Erythroblast (primary cell): ENCODE results near the gene OGT.
"Not testable (repeated sequence)": the region's sequence is repeated elsewhere in the genome, so short reads cannot be mapped to it uniquely, and the experiment has no call there.

Experiments used
- DNase-seq, 2 experiments: peaks; one replicate each; lab custom pipeline; 2025; lab: John Stamatoyannopoulos, UW
- GATA1 ChIP-seq: IDR thresholded peaks from 2 replicates; pipeline ENCODE4 v1.6.1; 2011; ENCODE audit warnings: low read depth, mild to moderate bottlenecking, control low read depth, low read length, moderate library complexity
- POLR2A ChIP-seq: IDR thresholded peaks from 2 replicates; pipeline ENCODE4 v1.6.1; 2011; ENCODE audit warnings: mild to moderate bottlenecking, low read length

OGT gene

DNA sequence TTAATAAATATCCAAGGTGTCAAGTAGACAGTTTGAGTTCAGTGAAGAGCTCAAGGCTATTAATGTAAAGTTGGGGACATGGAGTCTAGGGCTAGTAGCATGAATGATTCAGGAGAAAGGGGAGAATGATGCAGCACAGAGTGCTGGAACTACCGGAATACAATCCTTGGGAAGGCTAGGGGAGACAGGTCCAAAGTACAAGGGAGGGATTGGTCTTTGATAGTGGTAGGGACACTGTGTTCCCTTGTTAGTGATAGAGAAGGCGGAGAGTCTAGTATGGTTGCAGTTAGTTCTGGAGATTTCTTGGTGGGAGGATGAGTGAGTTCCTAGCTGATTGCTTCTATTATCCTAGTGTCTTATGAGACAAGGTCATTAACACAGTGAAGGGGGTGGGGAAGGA lies 54.0 kb downstream of the OGT start:
- no peak for DNase-seq
- no peak for TF ChIP-seq GATA1

DNA sequence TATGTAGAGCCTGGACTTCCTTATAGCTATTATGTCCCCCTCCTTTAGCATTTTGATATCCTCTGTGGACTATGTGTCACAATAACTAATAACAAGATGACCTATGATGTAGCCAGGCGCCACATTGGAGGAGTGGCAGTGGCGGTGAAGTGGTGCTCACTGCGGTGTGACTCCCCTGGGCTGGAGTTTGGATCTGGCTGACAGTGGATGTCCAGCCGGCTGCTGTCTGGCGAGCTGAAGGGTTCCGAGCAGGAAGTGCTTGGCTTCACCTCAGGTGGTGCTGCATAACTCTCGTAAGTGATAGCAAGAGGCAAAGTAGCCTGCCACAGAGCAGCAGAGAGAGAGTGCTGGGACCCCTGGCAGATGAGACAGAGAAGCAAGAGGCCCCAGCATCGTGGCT lies 60.3 kb downstream of the OGT start:
- DNase-seq = not testable (repeated sequence)

DNA sequence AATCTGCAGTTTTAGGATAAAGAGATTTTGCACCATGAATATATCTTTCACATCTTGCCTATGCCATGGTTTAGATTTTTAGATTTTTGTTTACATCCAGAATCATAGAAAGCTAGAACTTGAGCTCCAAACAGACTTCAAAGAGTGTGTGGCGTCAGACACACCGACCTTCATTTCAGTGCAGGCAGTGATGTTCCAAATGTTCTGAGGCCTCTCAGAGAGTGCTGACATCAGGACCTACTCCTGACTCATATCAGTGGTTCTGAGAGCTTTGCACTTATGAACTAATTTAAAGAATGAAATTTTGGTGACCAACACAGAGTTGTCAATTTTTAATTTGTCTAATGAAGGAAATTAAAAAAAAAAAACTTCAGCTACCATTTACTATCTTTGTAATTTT lies 67.1 kb downstream of the OGT start:
- TF ChIP-seq POLR2A (no peak), GATA1 (no peak)
- DNase-seq = no peak

DNA sequence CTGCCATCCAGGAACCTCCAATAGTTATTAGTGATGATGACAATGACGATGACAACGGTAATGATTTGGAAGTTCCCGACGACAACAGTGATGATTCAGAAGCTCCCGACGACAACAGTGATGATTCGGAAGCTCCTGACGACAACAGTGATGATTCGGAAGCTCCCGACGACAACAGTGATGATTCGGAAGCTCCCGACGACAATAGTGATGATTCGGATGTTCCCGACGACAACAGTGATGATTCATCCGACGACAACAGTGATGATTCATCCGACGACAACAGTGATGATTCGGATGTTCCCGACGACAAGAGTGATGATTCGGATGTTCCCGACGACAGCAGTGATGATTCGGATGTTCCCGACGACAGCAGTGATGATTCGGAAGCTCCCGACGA lies 70.7 kb downstream of the OGT start:
- no peak for DNase-seq
- TF ChIP-seq POLR2A (no peak), GATA1 (no peak)

DNA sequence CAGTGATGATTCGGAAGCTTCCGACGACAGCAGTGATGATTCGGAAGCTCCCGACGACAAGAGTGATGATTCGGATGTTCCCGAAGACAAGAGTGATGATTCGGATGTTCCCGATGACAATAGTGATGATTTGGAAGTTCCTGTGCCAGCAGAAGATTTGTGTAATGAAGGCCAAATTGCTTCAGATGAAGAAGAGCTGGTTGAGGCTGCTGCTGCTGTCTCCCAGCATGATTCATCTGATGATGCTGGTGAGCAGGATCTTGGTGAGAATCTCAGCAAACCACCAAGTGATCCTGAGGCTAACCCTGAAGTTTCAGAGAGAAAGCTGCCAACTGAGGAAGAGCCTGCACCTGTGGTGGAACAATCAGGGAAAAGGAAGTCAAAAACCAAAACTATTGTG lies 71.2 kb downstream of the OGT start:
- TF ChIP-seq GATA1 (no peak), POLR2A (no peak)
- no peak for DNase-seq

DNA sequence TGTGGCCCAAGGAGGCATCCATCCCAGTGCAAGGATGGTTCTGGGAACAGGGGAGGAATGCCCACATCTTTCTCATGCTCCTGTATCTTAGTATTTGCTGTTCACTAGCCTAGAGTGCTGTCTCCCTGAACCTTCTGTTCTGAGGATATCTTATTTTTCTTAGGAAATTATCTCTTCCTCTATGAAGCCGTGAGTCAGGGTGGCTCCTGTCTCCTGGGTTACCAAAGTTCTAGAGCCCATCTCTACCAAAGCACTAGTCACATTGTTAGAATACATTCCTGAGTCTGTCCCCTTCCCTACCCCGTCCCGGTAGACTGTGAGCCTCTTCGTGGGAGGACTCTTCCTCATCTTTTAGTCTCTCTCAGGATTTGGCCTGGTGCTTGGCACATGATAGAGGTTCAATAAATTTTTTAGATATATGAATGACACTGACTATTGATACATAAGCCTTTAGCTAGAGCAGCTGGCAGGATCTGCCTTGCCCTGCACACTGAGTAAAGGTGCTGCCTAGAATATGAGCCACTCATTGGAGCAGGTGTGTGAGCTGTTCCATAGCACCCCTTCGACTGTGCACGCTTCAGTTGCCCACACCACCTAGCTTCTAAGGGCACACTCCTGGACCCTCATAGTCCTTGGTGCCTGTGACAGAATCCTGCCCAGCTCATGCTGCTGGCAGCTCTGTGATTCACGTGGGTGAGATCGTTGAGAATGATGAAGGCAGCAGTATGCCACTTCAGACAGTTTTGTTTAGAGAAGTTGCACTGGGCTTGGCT lies 72.1 kb downstream of the OGT start:
- DNase-seq = no peak

DNA sequence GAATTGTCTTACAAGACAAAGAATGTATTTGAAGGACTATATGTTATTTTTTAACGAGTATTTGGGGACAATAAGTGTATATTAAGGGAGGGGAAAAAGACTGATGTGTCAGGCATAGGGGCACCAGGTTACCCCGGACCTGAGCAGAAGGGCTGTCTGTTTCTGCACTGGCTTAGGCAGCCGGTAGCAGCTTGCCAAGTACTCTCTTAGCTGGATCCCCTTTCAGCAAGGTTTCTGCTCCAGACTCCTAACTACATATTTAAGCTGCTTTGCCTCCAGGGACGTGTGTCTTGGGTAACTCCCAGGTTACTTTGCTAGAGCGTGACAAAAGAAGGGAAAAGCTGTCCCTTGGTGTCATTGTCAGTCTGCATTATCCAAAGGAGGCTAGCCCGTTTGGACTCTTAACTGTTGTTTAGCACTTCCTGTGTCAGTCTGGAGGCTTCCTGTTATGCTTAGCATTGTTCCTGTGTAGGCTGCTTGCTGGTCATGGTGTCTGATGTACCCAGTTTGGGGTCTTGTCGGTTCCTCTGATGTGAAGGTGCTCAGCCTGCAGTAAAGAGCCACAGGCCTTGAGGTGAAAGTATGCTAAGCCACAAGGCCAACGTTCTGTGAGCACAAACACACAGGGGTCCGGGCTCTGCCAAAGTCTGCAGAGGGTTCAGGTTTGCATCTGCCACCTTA lies 73.8 kb downstream of the OGT start:
- DNase-seq = no peak
- TF ChIP-seq POLR2A (no peak), GATA1 (no peak)

More for the DNA sequence above, 72.1 kb downstream of the OGT start:
- TF ChIP-seq POLR2A (no peak), GATA1 (no peak)

DNA sequence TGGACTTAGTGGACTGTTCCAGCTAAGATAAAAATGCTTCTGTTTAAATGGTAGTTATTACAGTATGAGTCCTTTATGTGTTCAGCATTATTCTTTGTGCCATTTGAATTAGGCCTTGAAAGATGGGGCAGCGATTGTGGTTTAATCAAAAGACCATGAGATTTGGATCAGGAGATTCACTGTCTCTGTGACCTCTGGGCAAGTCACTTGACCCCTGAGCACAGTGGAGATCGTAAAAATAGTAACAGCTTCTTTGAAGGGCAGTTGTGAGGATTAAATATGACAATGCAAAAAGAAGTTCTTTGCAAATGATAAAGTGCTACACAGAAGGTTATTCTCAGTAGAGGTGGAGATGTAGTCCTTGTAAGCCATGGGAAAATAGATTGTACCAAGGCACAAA lies 74.6 kb downstream of the OGT start:
- no peak for DNase-seq
- TF ChIP-seq GATA1 = no peak
- no peak for TF ChIP-seq POLR2A

DNA sequence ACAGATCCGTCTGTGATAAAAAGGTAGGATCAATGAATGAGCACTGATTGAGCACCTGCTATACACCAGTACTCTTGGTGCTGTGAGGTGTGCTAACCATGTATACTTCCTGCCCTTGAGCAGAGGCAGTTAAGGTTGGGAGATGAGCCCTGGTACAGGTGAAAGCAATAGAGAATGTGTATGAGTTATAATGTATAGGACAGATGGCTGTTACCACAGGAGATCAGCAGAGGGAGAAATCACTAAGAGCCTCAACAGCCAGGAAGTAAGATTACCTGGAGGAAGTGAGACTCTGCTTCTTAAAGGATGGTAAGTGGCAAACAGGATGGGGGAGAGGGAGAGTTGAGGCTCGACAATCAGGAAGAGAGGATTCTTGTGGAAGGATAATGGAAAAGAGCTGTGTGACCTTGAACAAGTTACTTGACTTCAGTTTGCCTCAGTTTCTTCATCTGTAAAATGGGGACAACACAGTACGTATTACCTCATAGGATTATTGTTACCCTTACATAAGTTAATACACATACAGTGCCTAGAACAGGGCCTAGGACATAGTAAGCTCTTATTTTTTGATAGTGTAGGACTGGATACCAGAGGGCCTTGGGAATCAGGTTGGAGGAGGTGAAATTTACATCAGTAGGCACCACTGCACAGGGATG lies 76.3 kb downstream of the OGT start:
- no peak for DNase-seq
- TF ChIP-seq GATA1 (no peak), POLR2A (no peak)

DNA sequence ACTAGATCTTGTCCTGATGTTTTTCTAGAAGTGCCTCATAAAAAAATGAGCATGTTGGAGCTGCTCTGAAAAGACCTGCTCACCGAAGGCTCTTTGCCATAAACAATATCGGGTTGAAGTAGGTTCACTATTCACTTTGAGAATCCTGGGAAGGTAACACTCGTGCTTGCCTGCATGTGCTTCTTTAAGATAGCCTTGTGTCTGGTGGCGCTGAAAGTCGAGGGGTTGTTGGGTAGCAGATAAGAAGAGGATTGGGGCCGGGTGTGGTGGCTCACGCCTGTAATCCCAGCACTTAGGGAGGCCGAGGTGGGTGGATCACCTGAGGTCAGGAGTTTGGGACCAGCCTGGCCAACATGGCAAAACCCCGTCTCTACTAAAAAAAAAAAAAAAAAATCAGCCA lies 78.8 kb downstream of the OGT start:
- DNase-seq = peak in 1 of 2 experiments; percentile 50

DNA sequence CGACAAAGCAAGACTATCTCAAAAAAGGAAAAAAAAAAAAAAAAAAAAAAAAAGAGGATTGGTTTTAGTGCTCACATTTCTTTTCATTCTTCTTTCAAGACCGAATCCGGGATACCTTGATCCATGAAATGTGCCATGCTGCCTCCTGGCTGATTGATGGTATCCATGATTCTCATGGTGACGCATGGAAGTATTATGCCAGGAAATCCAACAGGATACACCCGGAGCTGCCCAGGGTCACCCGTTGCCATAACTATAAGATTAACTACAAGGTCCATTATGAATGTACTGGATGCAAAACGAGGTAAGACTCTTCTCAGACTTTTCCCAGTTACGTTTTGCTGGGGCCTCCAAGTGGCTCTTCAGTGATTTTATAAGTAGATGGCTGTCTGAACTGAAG lies 79.4 kb downstream of the OGT start:
- TF ChIP-seq POLR2A (no peak), GATA1 (no peak)
- no peak for DNase-seq

DNA sequence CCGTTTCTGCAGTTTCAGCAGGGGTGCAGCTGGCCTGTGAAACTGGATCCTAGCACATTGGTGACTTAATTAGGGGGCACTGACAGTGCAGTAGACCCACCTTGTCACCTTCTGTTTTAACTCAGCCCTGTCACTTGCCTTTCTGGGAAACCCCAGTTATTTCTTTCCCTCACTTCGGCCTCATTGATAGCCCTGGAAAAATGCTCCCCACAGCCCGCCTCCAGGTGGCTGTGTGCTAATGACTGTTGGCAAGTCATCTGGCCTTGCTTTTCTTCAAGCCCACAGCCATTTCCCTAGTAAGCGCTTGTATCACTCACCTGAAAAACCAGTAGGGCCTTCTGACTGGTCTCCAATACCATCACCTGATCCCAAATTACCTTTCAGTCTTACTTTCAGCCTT lies 82.2 kb downstream of the OGT start:
- TF ChIP-seq GATA1 (no peak), POLR2A (no peak)
- DNase-seq = no peak

DNA sequence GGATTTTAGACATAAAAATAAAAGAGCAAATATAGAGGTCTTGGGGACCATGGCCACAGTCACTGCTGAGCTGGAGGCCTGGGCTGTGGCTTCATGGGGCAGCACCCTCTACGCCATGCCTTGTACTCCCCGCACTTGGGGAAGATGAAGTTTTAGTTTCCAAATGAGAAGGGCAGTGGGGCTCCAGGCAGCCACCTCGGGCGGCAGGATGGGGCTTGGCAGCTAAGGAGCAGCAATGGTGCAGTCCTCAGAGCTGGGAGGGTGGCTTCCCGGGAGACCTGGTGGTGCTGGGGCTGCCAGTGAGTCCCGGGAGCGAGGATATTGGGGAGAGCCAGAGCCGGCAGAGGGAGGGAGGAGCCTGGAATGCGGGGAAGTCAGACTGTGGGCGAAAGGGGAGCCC lies 83.0 kb downstream of the OGT start:
- TF ChIP-seq GATA1 = no peak
- no peak for TF ChIP-seq POLR2A
- DNase-seq = no peak

DNA sequence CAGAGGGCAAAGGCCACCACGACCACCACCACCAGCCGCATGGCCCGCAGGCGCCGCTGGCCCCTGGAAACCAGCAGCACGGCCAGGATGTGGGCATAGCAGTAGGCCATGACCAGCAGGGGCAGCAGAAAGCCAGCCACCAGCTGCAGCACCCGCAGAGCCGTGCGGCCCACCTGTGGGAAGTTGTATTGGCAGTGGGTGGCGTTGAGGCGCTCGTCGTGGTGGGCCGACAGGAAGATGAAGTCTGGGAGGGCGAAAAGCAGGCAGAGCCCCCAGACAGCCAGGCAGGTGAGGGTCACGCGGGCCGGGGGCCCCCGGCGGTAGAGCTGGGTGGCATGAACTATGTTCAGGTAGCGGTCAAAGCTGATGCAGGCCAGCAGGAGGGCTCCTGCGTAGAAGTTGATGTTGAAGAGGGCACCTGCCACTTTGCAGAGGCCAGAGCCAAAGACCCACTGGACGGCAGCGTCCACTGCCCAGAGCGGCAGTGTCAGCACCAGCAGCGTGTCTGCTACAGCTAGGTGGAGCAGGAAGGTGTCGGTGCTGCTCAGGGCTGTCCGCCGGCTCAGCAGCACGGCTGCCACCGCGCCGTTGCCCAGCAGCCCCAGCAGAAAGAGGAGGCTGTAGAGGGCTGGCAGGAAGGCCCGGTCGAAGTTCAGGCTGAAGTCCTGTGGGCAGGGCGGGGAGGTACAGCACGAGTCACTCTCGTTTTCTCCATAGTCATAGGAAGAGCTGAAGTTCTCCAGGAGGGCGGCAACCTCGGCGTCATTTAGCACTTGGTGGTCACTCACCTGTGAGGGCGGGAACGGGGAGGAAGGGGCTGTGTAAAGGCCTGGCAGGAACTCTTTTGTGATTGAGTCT lies 84.0 kb downstream of the OGT start:
- TF ChIP-seq POLR2A (no peak), GATA1 (no peak)
- DNase-seq = no peak

DNA sequence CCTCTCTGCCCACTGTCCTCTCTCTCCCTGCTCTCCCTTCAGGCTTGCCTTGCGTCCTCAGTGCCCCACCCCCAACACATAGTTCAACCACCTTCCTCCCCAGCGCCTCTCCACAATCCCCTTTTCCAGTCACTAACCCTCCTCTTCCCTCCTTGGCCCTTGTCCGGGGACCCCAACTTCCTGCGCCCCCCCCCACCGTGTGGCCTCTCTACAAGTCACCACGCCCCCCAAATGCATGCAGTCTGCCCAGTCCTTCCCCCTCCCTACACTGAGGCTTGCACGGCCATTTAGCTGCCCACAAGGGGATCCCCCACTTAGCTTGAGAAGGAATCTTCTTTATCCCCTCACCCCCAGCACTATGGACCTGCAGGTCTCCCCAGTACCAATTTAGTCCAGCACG lies 84.8 kb downstream of the OGT start:
- DNase-seq = no peak
- no peak for TF ChIP-seq POLR2A
- no peak for TF ChIP-seq GATA1
